ENCODE results near the gene TLE2. TPM values are rescaled to one million over a fixed set of nuclear protein-coding genes. Genes with fewer than 3 reads are reported as not detected.
A peak's percentile ranks its signal among the peaks of the same experiment; 100 is the strongest.

Gene TLE2
- total and polyA plus RNA-seq, 2 experiments from 2014 or later: 36.2 to 71.1 TPM

DNA sequence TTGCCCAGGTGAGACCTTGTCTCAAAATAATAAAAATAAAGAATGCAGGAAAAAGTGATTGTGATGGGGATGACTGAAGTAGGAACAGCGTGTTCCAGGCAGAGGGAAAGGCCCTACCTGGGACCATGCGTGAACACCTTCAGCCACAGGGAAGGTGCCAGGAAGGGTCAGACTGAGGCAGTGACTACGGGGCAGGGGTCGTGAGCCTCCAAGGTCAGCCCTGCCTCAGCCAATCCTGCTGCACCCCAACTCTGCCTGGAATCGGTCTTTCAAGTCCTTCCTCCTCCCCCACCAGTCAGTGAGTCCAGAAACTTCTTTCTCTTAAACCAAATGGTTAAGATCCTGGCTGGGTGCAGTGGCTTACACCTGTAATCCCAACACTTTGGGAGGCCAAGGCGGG, 16.1 kb upstream of the TLE2 start:
- no peaks in the 10 kb centered on the region for H3K79me2 ChIP-seq
- DNase-seq (ENCODE audit: low spot score): no peak
- H4K20me1 ChIP-seq (ENCODE audit: insufficient read depth, poor library complexity, severe bottlenecking): no peaks in the 10 kb centered on the region
- no peaks in the 10 kb centered on the region for H3K27me3 ChIP-seq
- H3K36me3 ChIP-seq (replicated peaks; ENCODE audit: insufficient read depth, low read depth): no peaks in the 10 kb centered on the region
- no peak overlapping the region for H3K4me2 ChIP-seq
- peaks cover 13% of the 10 kb centered on the region for H3K4me1 ChIP-seq (ENCODE audit: insufficient read depth)
- no peaks in the 10 kb centered on the region for H3K9me2 ChIP-seq (replicated peaks; ENCODE audit: insufficient read depth)
- no peak overlapping the region for H3K27ac ChIP-seq
- no peak overlapping the region for H3K4me3 ChIP-seq
- H2AFZ ChIP-seq: no peak overlapping the region
- TF ChIP-seq CTCF (IDR thresholded peaks at IDR 0.05; ENCODE audit: poor library complexity) (no peak), EZH2phosphoT487 (IDR thresholded peaks at IDR 0.05; ENCODE audit: low read depth, severe bottlenecking, unreplicated experiment) (no peak), EZH2 (IDR thresholded peaks at IDR 0.05; ENCODE audit: borderline replicate concordance) (no peak)
- no peaks in the 10 kb centered on the region for H3K9me3 ChIP-seq (ENCODE audit: low read depth)
- WGBS (ENCODE audit: low lambda C conversion rate, missing lambda C conversion rate): 93% methylated on average over 6 of the region's 6 CpGs

- Histone ChIP-seq H3K27ac (peak overlapping the region; percentile 83), H4K20me1 (ENCODE audit: insufficient read depth, poor library complexity, severe bottlenecking) (no peaks in the 10 kb centered on the region), H3K9me3 (ENCODE audit: low read depth) (no peaks in the 10 kb centered on the region), H3K36me3 (replicated peaks; ENCODE audit: insufficient read depth, low read depth) (no peaks in the 10 kb centered on the region), H2AFZ (no peak overlapping the region), H3K4me1 (ENCODE audit: insufficient read depth) (peaks cover 9% of the 10 kb centered on the region), H3K79me2 (no peaks in the 10 kb centered on the region), H3K27me3 (no peaks in the 10 kb centered on the region), H3K4me3 (no peak overlapping the region), H3K9me2 (replicated peaks; ENCODE audit: insufficient read depth) (no peaks in the 10 kb centered on the region), H3K4me2 (peak overlapping the region; percentile 82)
- no peak for DNase-seq (ENCODE audit: low spot score)
- WGBS (ENCODE audit: low lambda C conversion rate, missing lambda C conversion rate): 53% methylated on average over 15 of the region's 15 CpGs
- TF ChIP-seq CTCF (IDR thresholded peaks at IDR 0.05; ENCODE audit: poor library complexity) (no peak), EZH2 (IDR thresholded peaks at IDR 0.05; ENCODE audit: borderline replicate concordance) (no peak), EZH2phosphoT487 (IDR thresholded peaks at IDR 0.05; ENCODE audit: low read depth, severe bottlenecking, unreplicated experiment) (no peak)
Observed at GRCh38 chr19:3042621-3043267, 13.7 kb upstream of the TLE2 start.

GRCh38 chr19:3041761-3042620, 12.9 kb upstream of the TLE2 start:
- no peaks in the 10 kb centered on the region for H4K20me1 ChIP-seq (ENCODE audit: insufficient read depth, poor library complexity, severe bottlenecking)
- H3K4me1 ChIP-seq (ENCODE audit: insufficient read depth): peaks cover 4% of the 10 kb centered on the region
- H2AFZ ChIP-seq: peak overlapping the region; percentile 78
- DNase-seq (ENCODE audit: low spot score): peak; percentile 62
- no peak overlapping the region for H3K4me3 ChIP-seq
- no peaks in the 10 kb centered on the region for H3K27me3 ChIP-seq
- no peaks in the 10 kb centered on the region for H3K36me3 ChIP-seq (replicated peaks; ENCODE audit: insufficient read depth, low read depth)
- no peaks in the 10 kb centered on the region for H3K9me2 ChIP-seq (replicated peaks; ENCODE audit: insufficient read depth)
- WGBS (ENCODE audit: low lambda C conversion rate, missing lambda C conversion rate): 26% methylated on average over 18 of the region's 40 CpGs
- H3K4me2 ChIP-seq: peak overlapping the region; percentile 82
- H3K9me3 ChIP-seq (ENCODE audit: low read depth): no peaks in the 10 kb centered on the region
- TF ChIP-seq CTCF (IDR thresholded peaks at IDR 0.05; ENCODE audit: poor library complexity) (no peak), EZH2 (IDR thresholded peaks at IDR 0.05; ENCODE audit: borderline replicate concordance) (no peak), EZH2phosphoT487 (IDR thresholded peaks at IDR 0.05; ENCODE audit: low read depth, severe bottlenecking, unreplicated experiment) (no peak)
- H3K79me2 ChIP-seq: no peaks in the 10 kb centered on the region
- H3K27ac ChIP-seq: peak overlapping the region; percentile 97
